KBM-7 (cell line): Measurements from ENCODE around the gene RABL6.
"Not testable (repeated sequence)": the region's sequence is repeated elsewhere in the genome, so short reads cannot be mapped to it uniquely, and the experiment has no call there.

Source experiments
- DNase-seq: peaks from one replicate; pipeline ENCODE4 v3.0.0-alpha.2; 2015
- in situ Hi-C: fragments of 300-500 bp; cut with MboI; formaldehyde crosslinking; loops from 2 replicates; pipeline ENCODE4 v1.14.3; 2020; ENCODE audit warnings: low sequenced_read_pairs, low pct_unique_long_range_greater_than_20kb, mixed read lengths

Gene RABL6

GRCh38 chr9:136774416-136775045 is 33.2 kb upstream of the RABL6 start:
- in situ Hi-C loops, result no loop called here
- DNase-seq, result no peak

- no peak for DNase-seq
- in situ Hi-C loops, result no loop called here
These were observed 32.6 kb upstream of the RABL6 start for GRCh38 chr9:136775191-136775590.

- in situ Hi-C loops, result no loop called here
These were observed 30.8 kb upstream of the RABL6 start for GRCh38 chr9:136776947-136777346.

GRCh38 chr9:136777359-136777758 is 30.4 kb upstream of the RABL6 start:
- in situ Hi-C loops, result no loop called here
- no peak for DNase-seq

More at GRCh38 chr9:136776947-136777346, 30.8 kb upstream of the RABL6 start:
- DNase-seq, result no peak

GRCh38 chr9:136779808-136780207 is 27.9 kb upstream of the RABL6 start:
- DNase-seq, result no peak
- in situ Hi-C loops, result no loop called here

GRCh38 chr9:136782452-136782851 is 25.3 kb upstream of the RABL6 start:
- in situ Hi-C loops, result no loop called here
- DNase-seq, result no peak

- DNase-seq, result peak; percentile 54
- in situ Hi-C loops, result no loop called here
These were observed 23.3 kb upstream of the RABL6 start for GRCh38 chr9:136784249-136784996.

GRCh38 chr9:136784997-136785361 is 22.8 kb upstream of the RABL6 start:
- in situ Hi-C loops, result no loop called here
- DNase-seq, result no peak

- DNase-seq, result not testable (repeated sequence)
These were observed 22.0 kb upstream of the RABL6 start for GRCh38 chr9:136785565-136786355.

GRCh38 chr9:136786451-136786850 is 21.3 kb upstream of the RABL6 start:
- DNase-seq, result no peak
- in situ Hi-C loops, result no loop called here

More at GRCh38 chr9:136785565-136786355, 22.0 kb upstream of the RABL6 start:
- in situ Hi-C loops, result not testable (repeated sequence)

GRCh38 chr9:136786983-136787382 is 20.8 kb upstream of the RABL6 start:
- DNase-seq, in situ Hi-C loops: not testable (repeated sequence)

- in situ Hi-C loops, result no loop called here
- DNase-seq, result peak; percentile 80
These were observed 19.9 kb upstream of the RABL6 start for GRCh38 chr9:136787690-136788400.

- DNase-seq, in situ Hi-C loops: not testable (repeated sequence)
These were observed 18.9 kb upstream of the RABL6 start for GRCh38 chr9:136788644-136789522.

GRCh38 chr9:136789523-136789937 is 18.2 kb upstream of the RABL6 start:
- DNase-seq, result no peak
- in situ Hi-C loops, result no loop called here

- peak; percentile 98 for DNase-seq
- in situ Hi-C loops, result no loop called here
These were observed 16.9 kb upstream of the RABL6 start, which contains the start of gene TMEM141 for GRCh38 chr9:136790640-136791515. Gene TMEM141 (plus strand): TSS chr9:136791344. CDS start chr9:136791371, 27 bp downstream.

- peak; percentile 72 for DNase-seq
- in situ Hi-C loops, result no loop called here
These were observed 16.1 kb upstream of the RABL6 start for GRCh38 chr9:136791516-136792276.
